ENCODE results near the gene TMED10. TPM values are rescaled to one million over a fixed set of nuclear protein-coding genes. Genes with fewer than 3 reads are reported as not detected.
A peak's percentile ranks its signal among the peaks of the same experiment; 100 is the strongest.

The TMED10 gene
- total and polyA plus RNA-seq, 2 of the 13 experiments (the other 11 are each of a cell fraction or from before 2014, with no cell fraction given), result 311 to 377 TPM

GRCh38 chr14:75126679-75127473, 49.5 kb downstream of the TMED10 start, which contains the start of gene NEK9 (continued):
- TF ChIP-seq, protein P1, sequence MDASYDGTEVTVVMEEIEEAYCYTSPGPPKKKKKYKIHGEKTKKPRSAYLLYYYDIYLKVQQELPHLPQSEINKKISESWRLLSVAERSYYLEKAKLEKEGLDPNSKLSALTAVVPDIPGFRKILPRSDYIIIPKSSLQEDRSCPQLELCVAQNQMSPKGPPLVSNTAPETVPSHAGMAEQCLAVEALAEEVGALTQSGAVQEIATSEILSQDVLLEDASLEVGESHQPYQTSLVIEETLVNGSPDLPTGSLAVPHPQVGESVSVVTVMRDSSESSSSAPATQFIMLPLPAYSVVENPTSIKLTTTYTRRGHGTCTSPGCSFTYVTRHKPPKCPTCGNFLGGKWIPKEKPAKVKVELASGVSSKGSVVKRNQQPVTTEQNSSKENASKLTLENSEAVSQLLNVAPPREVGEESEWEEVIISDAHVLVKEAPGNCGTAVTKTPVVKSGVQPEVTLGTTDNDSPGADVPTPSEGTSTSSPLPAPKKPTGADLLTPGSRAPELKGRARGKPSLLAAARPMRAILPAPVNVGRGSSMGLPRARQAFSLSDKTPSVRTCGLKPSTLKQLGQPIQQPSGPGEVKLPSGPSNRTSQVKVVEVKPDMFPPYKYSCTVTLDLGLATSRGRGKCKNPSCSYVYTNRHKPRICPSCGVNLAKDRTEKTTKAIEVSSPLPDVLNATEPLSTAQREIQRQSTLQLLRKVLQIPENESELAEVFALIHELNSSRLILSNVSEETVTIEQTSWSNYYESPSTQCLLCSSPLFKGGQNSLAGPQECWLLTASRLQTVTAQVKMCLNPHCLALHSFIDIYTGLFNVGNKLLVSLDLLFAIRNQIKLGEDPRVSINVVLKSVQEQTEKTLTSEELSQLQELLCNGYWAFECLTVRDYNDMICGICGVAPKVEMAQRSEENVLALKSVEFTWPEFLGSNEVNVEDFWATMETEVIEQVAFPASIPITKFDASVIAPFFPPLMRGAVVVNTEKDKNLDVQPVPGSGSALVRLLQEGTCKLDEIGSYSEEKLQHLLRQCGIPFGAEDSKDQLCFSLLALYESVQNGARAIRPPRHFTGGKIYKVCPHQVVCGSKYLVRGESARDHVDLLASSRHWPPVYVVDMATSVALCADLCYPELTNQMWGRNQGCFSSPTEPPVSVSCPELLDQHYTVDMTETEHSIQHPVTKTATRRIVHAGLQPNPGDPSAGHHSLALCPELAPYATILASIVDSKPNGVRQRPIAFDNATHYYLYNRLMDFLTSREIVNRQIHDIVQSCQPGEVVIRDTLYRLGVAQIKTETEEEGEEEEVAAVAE (CRISPR knock-in tag; IDR thresholded peaks at IDR 0.05; ENCODE audit: borderline replicate concordance), result peak; percentile 84; the same call in 1 of the 2 replicates
- TF ChIP-seq ZBTB7B (CRISPR knock-in tag; IDR thresholded peaks at IDR 0.05), result peak; percentile 31; the same call in 1 of the 2 replicates
- no peak for TF ChIP-seq ZNF207 (IDR thresholded peaks at IDR 0.05; ENCODE audit: borderline replicate concordance)
- no peak for TF ChIP-seq GLI4 (CRISPR knock-in tag; IDR thresholded peaks at IDR 0.05; ENCODE audit: borderline replicate concordance)
- TF ChIP-seq, protein P2, sequence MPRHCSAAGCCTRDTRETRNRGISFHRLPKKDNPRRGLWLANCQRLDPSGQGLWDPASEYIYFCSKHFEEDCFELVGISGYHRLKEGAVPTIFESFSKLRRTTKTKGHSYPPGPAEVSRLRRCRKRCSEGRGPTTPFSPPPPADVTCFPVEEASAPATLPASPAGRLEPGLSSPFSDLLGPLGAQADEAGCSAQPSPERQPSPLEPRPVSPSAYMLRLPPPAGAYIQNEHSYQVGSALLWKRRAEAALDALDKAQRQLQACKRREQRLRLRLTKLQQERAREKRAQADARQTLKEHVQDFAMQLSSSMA (CRISPR knock-in tag; IDR thresholded peaks at IDR 0.05), result no peak
- no peak for TF ChIP-seq ZNF276 (CRISPR knock-in tag; IDR thresholded peaks at IDR 0.05; ENCODE audit: low read depth)
- TF ChIP-seq, protein P3, sequence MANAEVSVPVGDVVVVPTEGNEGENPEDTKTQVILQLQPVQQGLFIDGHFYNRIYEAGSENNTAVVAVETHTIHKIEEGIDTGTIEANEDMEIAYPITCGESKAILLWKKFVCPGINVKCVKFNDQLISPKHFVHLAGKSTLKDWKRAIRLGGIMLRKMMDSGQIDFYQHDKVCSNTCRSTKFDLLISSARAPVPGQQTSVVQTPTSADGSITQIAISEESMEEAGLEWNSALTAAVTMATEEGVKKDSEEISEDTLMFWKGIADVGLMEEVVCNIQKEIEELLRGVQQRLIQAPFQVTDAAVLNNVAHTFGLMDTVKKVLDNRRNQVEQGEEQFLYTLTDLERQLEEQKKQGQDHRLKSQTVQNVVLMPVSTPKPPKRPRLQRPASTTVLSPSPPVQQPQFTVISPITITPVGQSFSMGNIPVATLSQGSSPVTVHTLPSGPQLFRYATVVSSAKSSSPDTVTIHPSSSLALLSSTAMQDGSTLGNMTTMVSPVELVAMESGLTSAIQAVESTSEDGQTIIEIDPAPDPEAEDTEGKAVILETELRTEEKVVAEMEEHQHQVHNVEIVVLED (CRISPR knock-in tag; IDR thresholded peaks at IDR 0.05; ENCODE audit: borderline replicate concordance), result no peak; the same call in 1 of the 2 replicates
- no peak; the same call in 1 of the 2 replicates for TF ChIP-seq BHLHE40 (IDR thresholded peaks at IDR 0.05; ENCODE audit: low read length)
- TF ChIP-seq ZNF678 (CRISPR knock-in tag; IDR thresholded peaks at IDR 0.05), result peak; percentile 84; the same call in 1 of the 2 replicates
- TF ChIP-seq RXRA (CRISPR knock-in tag; IDR thresholded peaks at IDR 0.05), result peak; percentile 64
- TF ChIP-seq ELF3 (CRISPR knock-in tag; IDR thresholded peaks at IDR 0.05), result peak; percentile 73; the same call in 1 of the 2 replicates
- TF ChIP-seq NCOA5 (CRISPR knock-in tag; IDR thresholded peaks at IDR 0.05), result no peak
- TF ChIP-seq, protein P4, sequence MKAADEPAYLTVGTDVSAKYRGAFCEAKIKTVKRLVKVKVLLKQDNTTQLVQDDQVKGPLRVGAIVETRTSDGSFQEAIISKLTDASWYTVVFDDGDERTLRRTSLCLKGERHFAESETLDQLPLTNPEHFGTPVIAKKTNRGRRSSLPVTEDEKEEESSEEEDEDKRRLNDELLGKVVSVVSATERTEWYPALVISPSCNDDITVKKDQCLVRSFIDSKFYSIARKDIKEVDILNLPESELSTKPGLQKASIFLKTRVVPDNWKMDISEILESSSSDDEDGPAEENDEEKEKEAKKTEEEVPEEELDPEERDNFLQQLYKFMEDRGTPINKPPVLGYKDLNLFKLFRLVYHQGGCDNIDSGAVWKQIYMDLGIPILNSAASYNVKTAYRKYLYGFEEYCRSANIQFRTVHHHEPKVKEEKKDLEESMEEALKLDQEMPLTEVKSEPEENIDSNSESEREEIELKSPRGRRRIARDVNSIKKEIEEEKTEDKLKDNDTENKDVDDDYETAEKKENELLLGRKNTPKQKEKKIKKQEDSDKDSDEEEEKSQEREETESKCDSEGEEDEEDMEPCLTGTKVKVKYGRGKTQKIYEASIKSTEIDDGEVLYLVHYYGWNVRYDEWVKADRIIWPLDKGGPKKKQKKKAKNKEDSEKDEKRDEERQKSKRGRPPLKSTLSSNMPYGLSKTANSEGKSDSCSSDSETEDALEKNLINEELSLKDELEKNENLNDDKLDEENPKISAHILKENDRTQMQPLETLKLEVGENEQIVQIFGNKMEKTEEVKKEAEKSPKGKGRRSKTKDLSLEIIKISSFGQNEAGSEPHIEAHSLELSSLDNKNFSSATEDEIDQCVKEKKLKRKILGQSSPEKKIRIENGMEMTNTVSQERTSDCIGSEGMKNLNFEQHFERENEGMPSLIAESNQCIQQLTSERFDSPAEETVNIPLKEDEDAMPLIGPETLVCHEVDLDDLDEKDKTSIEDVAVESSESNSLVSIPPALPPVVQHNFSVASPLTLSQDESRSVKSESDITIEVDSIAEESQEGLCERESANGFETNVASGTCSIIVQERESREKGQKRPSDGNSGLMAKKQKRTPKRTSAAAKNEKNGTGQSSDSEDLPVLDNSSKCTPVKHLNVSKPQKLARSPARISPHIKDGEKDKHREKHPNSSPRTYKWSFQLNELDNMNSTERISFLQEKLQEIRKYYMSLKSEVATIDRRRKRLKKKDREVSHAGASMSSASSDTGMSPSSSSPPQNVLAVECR (CRISPR knock-in tag; IDR thresholded peaks at IDR 0.05; ENCODE audit: borderline replicate concordance), result peak; percentile 98
- TF ChIP-seq PHF20 (CRISPR knock-in tag; IDR thresholded peaks at IDR 0.05), result peak; percentile 94
- TF ChIP-seq TOPORS (CRISPR knock-in tag; IDR thresholded peaks at IDR 0.05), result peak; percentile 71
